HCT116 (cell line): ENCODE results near the gene EIF6. TPM values are rescaled to one million over a fixed set of nuclear protein-coding genes. Genes with fewer than 3 reads are reported as not detected.

Source experiments
- ATAC-seq: fragments of 200-7000 bp; cut with Tn5 transposase; 2 replicates; pipeline ENCODE4 v1.9.1; 2020; ENCODE audit warnings: mild to moderate bottlenecking, moderate library complexity
- BruUV-seq: library from RNA; stranded (reverse); fragments of 400-500 nt; replicated peaks from 2 replicates; lab custom pipeline; 2021; lab: Mats Ljungman, UMichigan
- CTCF ChIA-PET: fragments of 300-600 bp; sonication (Branson Sonifier 250); formaldehyde crosslinking; loops from one replicate; lab custom pipeline; 2021; ENCODE audit warnings: antibody characterized with exemption; lab: Charles Lee
- POLR2A ChIA-PET: fragments of 300-600, 350-600 bp; sonication (Branson Sonifier 250); formaldehyde crosslinking; loops from one replicate; lab custom pipeline; 2021; ENCODE audit warnings: antibody characterized with exemption; lab: Charles Lee
- RAD21 ChIA-PET, 2 experiments: fragments of 300-600 bp; sonication (Branson Sonifier 250); formaldehyde crosslinking; loops; one replicate each; lab custom pipeline; 2023; ENCODE audit warnings: low total read pairs in 2 of 2; ENCODE audit not compliant: uncharacterized antibody in 2 of 2, unreplicated experiment in 2 of 2, low non-redundant PET in 1 of 2; lab: Charles Lee
- DNase-seq: peaks from one replicate; pipeline ENCODE4 v3.0.0-alpha.2; 2010; ENCODE audit warnings: low read depth, low spot score
- H2AFZ ChIP-seq: fragments of 200-600 bp; shearing (Covaris generic), sonication (generic); 2 replicates; pipeline ENCODE4 v1.6.1; 2017; ENCODE audit warnings: low read depth, mixed run types, mixed read lengths, antibody characterized with exemption, low read length; ENCODE audit not compliant: poor library complexity, severe bottlenecking
- H3K27ac ChIP-seq: 2 replicates; pipeline ENCODE4 v1.5.1; 2012; ENCODE audit warnings: low read depth, low read length
- H3K27me3 ChIP-seq: fragments of 200-600 bp; sonication (generic); 2 replicates; pipeline ENCODE4 v1.6.1; 2016; ENCODE audit warnings: mixed run types, low read length, mixed read lengths; ENCODE audit not compliant: insufficient read depth
- H3K36me3 ChIP-seq, 2 experiments: fragments of 200-500 bp in 1 of 2; fragments of 200-600 bp in 1 of 2; sonication (Bioruptor generic) in 1 of 2; sonication (generic) in 1 of 2; 2 replicates each; pipeline versions ENCODE4 v1.5.1 to v1.6.1; 2014 to 2016; ENCODE audit warnings: low read length in 2 of 2, inconsistent platforms in 1 of 2, mixed read lengths in 1 of 2, mixed run types in 1 of 2; ENCODE audit not compliant: insufficient read depth in 2 of 2, control insufficient read depth in 1 of 2
- H3K4me1 ChIP-seq, 2 experiments: fragments of 200-600 bp in 1 of 2; sonication (generic) in 1 of 2; 2 replicates each; pipeline versions ENCODE4 v1.5.1 to v1.6.1; 2012 to 2017; ENCODE audit warnings: low read length in 2 of 2, inconsistent platforms in 1 of 2, mild to moderate bottlenecking in 1 of 2, mixed read lengths in 1 of 2, mixed run types in 1 of 2, moderate library complexity in 1 of 2; ENCODE audit not compliant: insufficient read depth in 2 of 2, control insufficient read depth in 1 of 2
- H3K4me2 ChIP-seq: fragments of 200-600 bp; sonication (generic); 2 replicates; pipeline ENCODE4 v1.6.1; 2017; ENCODE audit warnings: mixed run types, low read length, mixed read lengths
- H3K4me3 ChIP-seq, 2 experiments: fragments of 200-600 bp in 1 of 2; sonication (generic) in 1 of 2; replicated peaks in 1 of 2; 2 replicates each; pipeline ENCODE4 v1.5.1; 2011 to 2016; ENCODE audit warnings: low read length in 2 of 2, control low read depth in 1 of 2, low read depth in 1 of 2, mild to moderate bottlenecking in 1 of 2, mixed read lengths in 1 of 2, mixed run types in 1 of 2
- H3K79me2 ChIP-seq: fragments of 200-600 bp; sonication (generic); 2 replicates; pipeline ENCODE4 v1.6.1; 2017; ENCODE audit warnings: mild to moderate bottlenecking, mixed run types, low read length, moderate library complexity, mixed read lengths; ENCODE audit not compliant: insufficient read depth
- H3K9ac ChIP-seq: fragments of 200-600 bp; sonication (generic); 2 replicates; pipeline ENCODE4 v1.6.1; 2016; ENCODE audit warnings: low read length, mixed read lengths
- H3K9me2 ChIP-seq: fragments of 200-600 bp; sonication (generic), shearing (Covaris generic); 2 replicates; pipeline ENCODE4 v1.6.1; 2017; ENCODE audit warnings: mixed run types, mild to moderate bottlenecking, moderate library complexity; ENCODE audit not compliant: insufficient read depth
- H3K9me3 ChIP-seq, 2 experiments: fragments of 200-500 bp in 1 of 2; fragments of 200-600 bp in 1 of 2; sonication (Bioruptor generic) in 1 of 2; sonication (generic) in 1 of 2; 2 replicates each; pipeline ENCODE4 v1.6.1; 2014 to 2017; ENCODE audit warnings: low read length in 2 of 2, mixed read lengths in 2 of 2, inconsistent platforms in 1 of 2, low read depth in 1 of 2, mild to moderate bottlenecking in 1 of 2, mixed run types in 1 of 2, moderate library complexity in 1 of 2; ENCODE audit not compliant: control insufficient read depth in 1 of 2, insufficient read depth in 1 of 2
- H4K20me1 ChIP-seq: fragments of 200-600 bp; sonication (generic), shearing (Covaris generic); 2 replicates; pipeline ENCODE4 v1.6.1; 2017; ENCODE audit warnings: mixed run types, mild to moderate bottlenecking, moderate library complexity; ENCODE audit not compliant: insufficient read depth
- CTCF ChIP-seq, 3 experiments: fragments of 200-600 bp in 1 of 3; sonication (generic) in 1 of 3; IDR thresholded peaks in 2 of 3; conservative IDR thresholded peaks in 1 of 3; 2 replicates each; pipeline ENCODE4 v1.5.1; 2012 to 2017; ENCODE audit warnings: low read depth in 2 of 3, low read length in 2 of 3, antibody characterized with exemption in 1 of 3, borderline replicate concordance in 1 of 3, control low read depth in 1 of 3, mild to moderate bottlenecking in 1 of 3, mixed read lengths in 1 of 3, mixed run types in 1 of 3, moderate library complexity in 1 of 3; ENCODE audit not compliant: insufficient read depth in 1 of 3
- EGR1 ChIP-seq: IDR thresholded peaks from 2 replicates; pipeline ENCODE4 v1.6.1; 2012; ENCODE audit warnings: low read depth
- REST ChIP-seq: IDR thresholded peaks from 2 replicates; pipeline ENCODE4 v1.6.1; 2012; ENCODE audit warnings: low read depth
- TCF7L2 ChIP-seq: IDR thresholded peaks from 2 replicates; pipeline ENCODE4 v1.7.0; 2011; ENCODE audit warnings: borderline replicate concordance, inconsistent platforms; ENCODE audit not compliant: insufficient read depth, insufficient read length; ENCODE audit errors: extremely low read depth
- YY1 ChIP-seq: IDR thresholded peaks from 2 replicates; pipeline ENCODE4 v1.6.1; 2011; ENCODE audit warnings: low read length, low read depth, moderate library complexity, mild to moderate bottlenecking; ENCODE audit not compliant: insufficient replicate concordance; ENCODE audit errors: extremely low read depth
- intact Hi-C: fragments of 100-400 bp; cut with micrococcal nuclease; formaldehyde crosslinking; loops from 2 replicates; pipeline ENCODE4 v1.10.0; 2022
- total RNA-seq: library from RNA; stranded (reverse); gene quantifications from one replicate; pipeline ENCODE4 v1.2.1, GENCODE V29; 2021; ENCODE audit not compliant: unreplicated experiment

Gene EIF6
- total RNA-seq, 1 experiment from 2014 or later: 209 TPM

- no peak overlapping the region for H3K9ac ChIP-seq
Observed at GRCh38 chr20:35280523-35280922, 4.0 kb downstream of the EIF6 start.

More at GRCh38 chr20:35280523-35280922, 4.0 kb downstream of the EIF6 start:
- Histone ChIP-seq H2AFZ (no peak overlapping the region), H3K9me3 (no peaks in the 10 kb centered on the region), H3K79me2 (peaks cover 74% of the 10 kb centered on the region), H3K4me2 (no peak overlapping the region), H3K36me3 (peaks cover 21 to 50% of the 10 kb centered on the region in 2 experiments), H3K4me3 (no peak overlapping the region), H3K27me3 (no peaks in the 10 kb centered on the region), H3K27ac (no peak overlapping the region; the same call in 1 of the 2 replicates), H4K20me1 (no peaks in the 10 kb centered on the region), H3K4me1 (peaks cover 14 to 41% of the 10 kb centered on the region in 2 experiments; a peak in 3 of 4 replicates), H3K9me2 (no peaks in the 10 kb centered on the region)
- RAD21 ChIA-PET: no interaction called here
- intact Hi-C loops: no loop called here
- CTCF ChIA-PET: no interaction called here
- no TSS peak for BruUV-seq
- ATAC-seq: no peak
- DNase-seq: no peak
- POLR2A ChIA-PET: interaction anchor here (1.0 kb wide), 1 partner anchor 37 kb away, joined by 3 read pairs; no protein-coding TSS in a partner anchor
- TF ChIP-seq EGR1 (no peak), TCF7L2 (no peak), CTCF (IDR thresholded peaks at IDR 0.05 in 2 of 3, conservative IDR thresholded peaks at IDR 0.05 in 1 of 3; ENCODE audit: borderline replicate concordance in 1 of 3, insufficient read depth in 1 of 3, low read depth in 2 of 3, low read length in 2 of 3) (no peak), YY1 (no peak), REST (no peak)
- TF ChIP-seq, all 23 proteins: peak for 0
